Measurements from ENCODE around the gene EGR4. TPM values are rescaled to one million over a fixed set of nuclear protein-coding genes. Genes with fewer than 3 reads are reported as not detected.

The EGR4 gene
- polyA plus RNA-seq, 3 donors = not detected

- DNase-seq (ENCODE audit: low read depth in 3 of 3, low spot score in 2 of 3) = peak; percentile 41 to 72 (median 69)
Measured at GRCh38 chr2:73291093-73291460, 2.3 kb downstream of the EGR4 start.

GRCh38 chr2:73290049-73290839 is 3.1 kb downstream of the EGR4 start:
- no peak for DNase-seq (ENCODE audit: low read depth in 3 of 3, low spot score in 2 of 3)

DNA sequence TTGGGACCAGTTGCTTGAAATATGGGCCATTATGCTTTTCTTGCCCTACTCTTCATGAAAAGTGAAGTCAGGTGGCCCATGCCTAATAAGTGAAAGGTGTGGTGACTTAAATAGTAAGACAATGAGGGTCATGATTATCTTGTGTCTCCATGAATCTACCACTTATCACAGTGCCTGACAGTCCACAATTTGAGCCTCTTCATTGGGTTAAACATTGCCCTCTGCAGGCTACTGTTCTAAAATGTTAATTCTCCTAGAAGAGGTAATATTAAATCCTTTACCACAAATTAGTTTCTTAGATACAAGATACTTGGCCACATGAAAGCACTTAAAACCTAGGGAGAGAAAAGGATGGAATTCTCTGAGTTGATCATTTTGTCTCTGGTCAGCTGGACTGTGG is 4.0 kb downstream of the EGR4 start:
- no peak for DNase-seq (ENCODE audit: low read depth in 3 of 3, low spot score in 2 of 3)

- DNase-seq (ENCODE audit: low read depth in 3 of 3, low spot score in 2 of 3) = no peak
Measured at GRCh38 chr2:73286134-73286655, 7.2 kb downstream of the EGR4 start.

GRCh38 chr2:73285159-73285739 is 8.1 kb downstream of the EGR4 start:
- DNase-seq (ENCODE audit: low read depth in 3 of 3, low spot score in 2 of 3) = no peak

GRCh38 chr2:73284296-73285158 is 8.8 kb downstream of the EGR4 start, which contains the start of gene FBXO41:
Gene FBXO41 (minus strand): TSS chr2:73284478. CDS start chr2:73269630, 14,848 bp downstream.
- DNase-seq (ENCODE audit: low read depth in 3 of 3, low spot score in 2 of 3) = no peak

- DNase-seq (ENCODE audit: low read depth in 3 of 3, low spot score in 2 of 3) = no peak
Measured at GRCh38 chr2:73283545-73284295, 9.6 kb downstream of the EGR4 start.

- no peak for DNase-seq (ENCODE audit: low read depth in 3 of 3, low spot score in 2 of 3)
Measured at GRCh38 chr2:73282924-73283544, 10.3 kb downstream of the EGR4 start.

- no peak for DNase-seq (ENCODE audit: low read depth in 3 of 3, low spot score in 2 of 3)
Measured at GRCh38 chr2:73281244-73281643, 12.1 kb downstream of the EGR4 start.

- no peak for DNase-seq (ENCODE audit: low read depth in 3 of 3, low spot score in 2 of 3)
Measured at GRCh38 chr2:73279852-73280251, 13.5 kb downstream of the EGR4 start.

GRCh38 chr2:73272270-73272669 is 21.1 kb downstream of the EGR4 start:
- no peak for DNase-seq (ENCODE audit: low read depth in 3 of 3, low spot score in 2 of 3)

DNA sequence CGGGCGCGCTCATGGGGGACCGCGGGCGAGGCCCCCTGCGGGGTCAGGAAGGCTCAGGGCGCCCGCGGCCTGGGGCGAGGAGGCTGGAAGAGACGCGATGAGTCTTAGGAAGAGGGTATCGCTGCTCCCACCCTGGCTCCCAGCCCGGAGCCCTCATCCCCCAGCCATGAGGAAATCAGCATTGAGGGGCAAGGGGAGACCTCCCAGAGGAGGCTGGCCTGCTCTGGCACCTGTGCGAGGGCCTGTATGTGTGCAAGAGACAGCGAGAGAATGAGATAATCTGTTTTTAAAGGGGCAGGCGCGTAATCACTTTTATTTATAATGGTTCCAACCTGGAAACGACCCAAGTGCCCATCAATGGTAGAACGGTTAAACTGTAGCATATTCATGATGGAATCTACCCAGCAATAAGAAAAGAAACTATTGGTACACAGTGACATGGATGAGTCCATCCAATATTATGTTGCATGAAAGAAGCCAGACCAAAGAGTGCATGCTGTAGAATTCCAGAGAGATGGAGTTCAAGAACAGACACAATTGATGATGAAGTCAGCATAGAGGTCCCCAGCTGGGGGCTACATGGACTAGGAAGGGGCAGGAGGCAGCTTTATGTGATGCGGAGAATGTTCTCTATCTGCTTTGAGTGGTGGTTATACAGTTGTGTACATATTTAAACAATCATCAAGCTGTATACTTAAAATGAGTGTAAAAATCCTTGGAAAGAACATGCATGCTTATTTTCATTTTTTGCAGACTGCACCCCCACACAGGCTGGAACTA is 23.5 kb downstream of the EGR4 start:
- no peak for DNase-seq (ENCODE audit: low read depth in 3 of 3, low spot score in 2 of 3)

DNA sequence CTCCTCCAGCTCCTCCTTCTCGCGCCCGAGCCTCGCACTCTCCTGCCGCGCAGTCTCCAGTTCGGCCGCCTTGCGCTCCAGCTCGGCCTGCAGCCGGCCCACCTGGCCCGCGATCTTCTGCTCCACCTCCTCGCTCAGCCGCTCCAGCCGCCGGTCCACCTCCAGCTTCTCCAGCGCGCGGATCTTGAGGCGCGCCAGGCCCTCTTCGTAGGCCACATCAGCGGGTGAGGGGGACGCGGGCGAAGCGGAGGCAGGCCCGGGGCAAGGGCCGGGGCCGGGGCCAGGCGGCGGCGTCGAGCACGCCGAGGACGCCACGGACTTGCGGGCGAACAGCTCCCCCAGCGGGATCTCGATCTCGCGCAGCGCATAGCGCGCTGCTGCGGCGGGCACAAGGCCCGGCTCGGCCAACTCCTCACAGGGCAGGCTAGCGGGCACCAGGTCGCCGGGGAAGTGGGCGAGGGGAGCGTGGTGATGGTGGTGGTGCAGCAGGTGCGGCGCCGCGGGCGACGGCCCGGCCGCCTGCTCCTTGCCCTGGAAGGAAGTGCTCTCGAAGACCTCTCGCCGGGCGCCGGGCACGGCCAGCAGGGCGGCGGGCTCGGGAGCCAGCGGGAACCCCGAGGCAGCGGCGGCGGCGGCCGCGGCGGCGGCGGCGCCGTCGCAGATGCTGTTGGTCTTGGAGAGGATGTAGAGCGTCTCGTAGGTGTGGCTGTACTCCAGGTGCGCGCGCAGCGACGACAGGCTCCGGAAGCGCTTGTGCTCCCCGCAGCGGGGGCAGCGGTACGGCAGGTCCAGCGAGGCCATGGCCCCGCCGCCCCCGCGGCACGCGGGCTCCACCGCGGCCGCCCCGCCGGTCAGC is 24.3 kb downstream of the EGR4 start:
- no peak for DNase-seq (ENCODE audit: low read depth in 3 of 3, low spot score in 2 of 3)

DNA sequence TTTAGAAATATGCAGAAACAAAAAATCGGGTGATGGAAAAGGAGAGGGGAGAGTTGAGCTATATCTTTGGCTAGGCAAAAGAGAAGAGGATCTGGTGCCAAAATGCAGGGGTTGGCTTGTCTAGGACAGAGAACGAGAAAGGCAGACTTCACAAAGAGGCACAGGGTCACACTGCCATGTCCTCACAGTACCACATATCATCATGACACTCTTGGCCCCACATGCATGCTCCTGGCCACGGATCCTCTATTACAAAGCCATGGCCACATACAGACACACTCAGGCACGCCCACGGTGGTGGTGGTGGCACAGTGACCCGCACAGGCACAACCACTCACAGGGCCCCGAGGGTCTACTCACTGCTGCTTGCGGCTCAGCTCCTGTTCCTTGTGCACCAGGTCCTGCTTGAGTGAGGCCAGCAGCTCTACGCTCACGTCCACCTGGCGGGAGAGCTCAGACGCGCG is 24.9 kb downstream of the EGR4 start:
- no peak for DNase-seq (ENCODE audit: low read depth in 3 of 3, low spot score in 2 of 3)

DNA sequence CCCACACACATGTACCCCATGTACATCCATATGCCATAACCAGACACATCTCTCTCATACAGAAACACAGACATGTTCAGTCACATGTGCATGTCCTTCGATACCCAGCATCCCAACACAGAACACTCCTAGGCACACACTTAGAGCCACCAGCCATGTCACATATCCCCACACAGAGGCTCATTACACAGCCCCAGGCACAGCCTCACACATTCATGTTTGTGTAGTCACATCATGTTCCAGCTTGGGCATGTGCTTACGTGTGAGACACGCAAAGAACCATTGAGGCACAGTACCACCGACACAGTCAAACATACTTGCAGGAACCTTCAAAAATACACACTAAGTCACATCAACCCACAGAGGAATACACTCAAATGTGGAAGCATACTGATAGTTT is 26.3 kb downstream of the EGR4 start:
- DNase-seq (ENCODE audit: low read depth in 3 of 3, low spot score in 2 of 3) = no peak

- DNase-seq (ENCODE audit: low read depth in 3 of 3, low spot score in 2 of 3) = no peak
Measured at GRCh38 chr2:73266061-73266901, 27.1 kb downstream of the EGR4 start.

GRCh38 chr2:73265298-73266060 is 27.9 kb downstream of the EGR4 start:
- no peak for DNase-seq (ENCODE audit: low read depth in 3 of 3, low spot score in 2 of 3)

Data from right renal cortex interstitium (tissue), 3 donors.